Measurements from ENCODE around the gene CLDN19.
"Not testable (repeated sequence)": the region's sequence is repeated elsewhere in the genome, so short reads cannot be mapped to it uniquely, and the experiment has no call there.

DNA sequence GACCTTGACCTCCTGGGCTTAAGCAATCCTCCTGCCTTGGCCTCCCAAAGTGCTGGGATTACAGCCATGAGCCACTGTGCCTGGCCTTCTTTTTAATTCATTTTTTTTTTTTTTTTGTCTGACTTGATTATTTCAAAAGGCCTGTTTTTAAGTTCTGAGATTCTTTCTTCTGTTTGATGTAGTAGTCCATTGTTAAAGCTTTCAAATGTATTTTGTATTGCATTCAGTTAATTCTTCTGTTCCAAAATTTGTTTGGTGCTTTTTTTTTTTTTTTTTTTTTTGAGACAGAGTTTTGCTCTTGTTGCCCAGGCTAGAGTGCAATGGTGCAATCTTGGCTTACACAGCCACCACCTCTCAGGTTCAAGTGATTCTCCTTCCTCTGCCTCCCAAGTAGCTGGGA is 25.6 kb downstream of the CLDN19 start:
- TF ChIP-seq POLR2AphosphoS5 (IDR thresholded peaks at IDR 0.05; ENCODE audit: control insufficient read depth, insufficient read depth, low read depth, low read length); ZNF3 (CRISPR knock-in tag; IDR thresholded peaks at IDR 0.05); ARHGAP35 (IDR thresholded peaks at IDR 0.05; ENCODE audit: partially characterized antibody); RAD51 (IDR thresholded peaks at IDR 0.05; ENCODE audit: borderline replicate concordance, low read depth); NFE2 (IDR thresholded peaks at IDR 0.05; ENCODE audit: low read depth); ARID1B (IDR thresholded peaks at IDR 0.05); PML (IDR thresholded peaks at IDR 0.05; ENCODE audit: low read length); HMGN3 (IDR thresholded peaks at IDR 0.05; ENCODE audit: borderline replicate concordance, extremely low read depth, insufficient read length, low read depth, low read length): not testable (repeated sequence)
- TF ChIP-seq, protein P1, sequence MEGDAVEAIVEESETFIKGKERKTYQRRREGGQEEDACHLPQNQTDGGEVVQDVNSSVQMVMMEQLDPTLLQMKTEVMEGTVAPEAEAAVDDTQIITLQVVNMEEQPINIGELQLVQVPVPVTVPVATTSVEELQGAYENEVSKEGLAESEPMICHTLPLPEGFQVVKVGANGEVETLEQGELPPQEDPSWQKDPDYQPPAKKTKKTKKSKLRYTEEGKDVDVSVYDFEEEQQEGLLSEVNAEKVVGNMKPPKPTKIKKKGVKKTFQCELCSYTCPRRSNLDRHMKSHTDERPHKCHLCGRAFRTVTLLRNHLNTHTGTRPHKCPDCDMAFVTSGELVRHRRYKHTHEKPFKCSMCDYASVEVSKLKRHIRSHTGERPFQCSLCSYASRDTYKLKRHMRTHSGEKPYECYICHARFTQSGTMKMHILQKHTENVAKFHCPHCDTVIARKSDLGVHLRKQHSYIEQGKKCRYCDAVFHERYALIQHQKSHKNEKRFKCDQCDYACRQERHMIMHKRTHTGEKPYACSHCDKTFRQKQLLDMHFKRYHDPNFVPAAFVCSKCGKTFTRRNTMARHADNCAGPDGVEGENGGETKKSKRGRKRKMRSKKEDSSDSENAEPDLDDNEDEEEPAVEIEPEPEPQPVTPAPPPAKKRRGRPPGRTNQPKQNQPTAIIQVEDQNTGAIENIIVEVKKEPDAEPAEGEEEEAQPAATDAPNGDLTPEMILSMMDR (IDR thresholded peaks at IDR 0.05 in 2 of 3, conservative IDR thresholded peaks at IDR 0.05 in 1 of 3; ENCODE audit: insufficient read depth in 2 of 3, low read depth in 1 of 3, low read length in 3 of 3) = not testable (repeated sequence)
- TF ChIP-seq, protein P2, sequence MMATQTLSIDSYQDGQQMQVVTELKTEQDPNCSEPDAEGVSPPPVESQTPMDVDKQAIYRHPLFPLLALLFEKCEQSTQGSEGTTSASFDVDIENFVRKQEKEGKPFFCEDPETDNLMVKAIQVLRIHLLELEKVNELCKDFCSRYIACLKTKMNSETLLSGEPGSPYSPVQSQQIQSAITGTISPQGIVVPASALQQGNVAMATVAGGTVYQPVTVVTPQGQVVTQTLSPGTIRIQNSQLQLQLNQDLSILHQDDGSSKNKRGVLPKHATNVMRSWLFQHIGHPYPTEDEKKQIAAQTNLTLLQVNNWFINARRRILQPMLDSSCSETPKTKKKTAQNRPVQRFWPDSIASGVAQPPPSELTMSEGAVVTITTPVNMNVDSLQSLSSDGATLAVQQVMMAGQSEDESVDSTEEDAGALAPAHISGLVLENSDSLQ (IDR thresholded peaks at IDR 0.05) = not testable (repeated sequence)
- TF ChIP-seq, protein P3, sequence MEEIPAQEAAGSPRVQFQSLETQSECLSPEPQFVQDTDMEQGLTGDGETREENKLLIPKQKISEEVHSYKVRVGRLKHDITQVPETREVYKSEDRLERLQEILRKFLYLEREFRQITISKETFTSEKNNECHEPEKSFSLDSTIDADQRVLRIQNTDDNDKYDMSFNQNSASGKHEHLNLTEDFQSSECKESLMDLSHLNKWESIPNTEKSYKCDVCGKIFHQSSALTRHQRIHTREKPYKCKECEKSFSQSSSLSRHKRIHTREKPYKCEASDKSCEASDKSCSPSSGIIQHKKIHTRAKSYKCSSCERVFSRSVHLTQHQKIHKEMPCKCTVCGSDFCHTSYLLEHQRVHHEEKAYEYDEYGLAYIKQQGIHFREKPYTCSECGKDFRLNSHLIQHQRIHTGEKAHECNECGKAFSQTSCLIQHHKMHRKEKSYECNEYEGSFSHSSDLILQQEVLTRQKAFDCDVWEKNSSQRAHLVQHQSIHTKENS (CRISPR knock-in tag; IDR thresholded peaks at IDR 0.05) = not testable (repeated sequence)
